ENCODE results near the gene ATP2C2. TPM values are rescaled to one million over a fixed set of nuclear protein-coding genes. Genes with fewer than 3 reads are reported as not detected.

Gene ATP2C2
- total RNA-seq, 1 experiment from 2014 or later: not detected

DNA sequence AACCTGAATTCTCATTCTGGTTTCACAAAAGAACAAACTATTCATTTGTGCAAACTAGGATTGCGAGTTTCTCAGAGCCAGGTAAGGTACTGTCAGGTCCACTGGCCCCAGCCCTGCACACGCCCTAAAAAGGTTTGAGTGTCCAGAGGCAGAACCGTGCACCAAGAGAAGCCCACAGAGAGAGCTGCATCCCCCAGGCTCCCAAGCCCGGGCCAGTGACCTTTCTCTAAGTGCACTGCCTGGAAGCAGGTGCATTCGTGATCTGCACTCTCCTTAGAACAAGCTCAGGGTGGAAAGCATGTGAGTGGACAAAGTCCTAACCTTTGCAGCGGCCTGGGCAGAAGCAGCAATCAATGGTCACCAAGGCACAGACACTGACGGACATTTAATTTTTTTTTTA lies 109.3 kb downstream of the ATP2C2 start:
- intact Hi-C loops (cut with micrococcal nuclease): no loop called here
- DNase-seq (ENCODE audit: unreplicated experiment): no peak
- no peaks in the 10 kb centered on the region for H3K9me3 Mint-ChIP-seq (ENCODE audit: unreplicated experiment)
- H3K27me3 Mint-ChIP-seq (ENCODE audit: insufficient read depth, unreplicated experiment): no peaks in the 10 kb centered on the region
- BruUV-seq (replicated peaks): no TSS peak
- H3K4me1 Mint-ChIP-seq (ENCODE audit: insufficient read depth, unreplicated experiment): peaks cover 8% of the 10 kb centered on the region
- ChIA-PET POLR2A (no interaction called here), CTCF (interaction anchor here (0.7 to 1.0 kb wide), 2 partner anchors 29 to 524 kb away, joined by 3 to 5 read pairs; no protein-coding TSS in a partner anchor)
- H3K4me3 Mint-ChIP-seq (ENCODE audit: unreplicated experiment): no peak overlapping the region
- H3K27ac Mint-ChIP-seq (ENCODE audit: low read depth, unreplicated experiment): no peak overlapping the region
- TF ChIP-seq, protein P1, sequence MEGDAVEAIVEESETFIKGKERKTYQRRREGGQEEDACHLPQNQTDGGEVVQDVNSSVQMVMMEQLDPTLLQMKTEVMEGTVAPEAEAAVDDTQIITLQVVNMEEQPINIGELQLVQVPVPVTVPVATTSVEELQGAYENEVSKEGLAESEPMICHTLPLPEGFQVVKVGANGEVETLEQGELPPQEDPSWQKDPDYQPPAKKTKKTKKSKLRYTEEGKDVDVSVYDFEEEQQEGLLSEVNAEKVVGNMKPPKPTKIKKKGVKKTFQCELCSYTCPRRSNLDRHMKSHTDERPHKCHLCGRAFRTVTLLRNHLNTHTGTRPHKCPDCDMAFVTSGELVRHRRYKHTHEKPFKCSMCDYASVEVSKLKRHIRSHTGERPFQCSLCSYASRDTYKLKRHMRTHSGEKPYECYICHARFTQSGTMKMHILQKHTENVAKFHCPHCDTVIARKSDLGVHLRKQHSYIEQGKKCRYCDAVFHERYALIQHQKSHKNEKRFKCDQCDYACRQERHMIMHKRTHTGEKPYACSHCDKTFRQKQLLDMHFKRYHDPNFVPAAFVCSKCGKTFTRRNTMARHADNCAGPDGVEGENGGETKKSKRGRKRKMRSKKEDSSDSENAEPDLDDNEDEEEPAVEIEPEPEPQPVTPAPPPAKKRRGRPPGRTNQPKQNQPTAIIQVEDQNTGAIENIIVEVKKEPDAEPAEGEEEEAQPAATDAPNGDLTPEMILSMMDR (IDR thresholded peaks at IDR 0.05; ENCODE audit: unreplicated experiment): no peak
- H3K36me3 Mint-ChIP-seq (ENCODE audit: insufficient read depth, unreplicated experiment): peaks cover 50% of the 10 kb centered on the region

DNA sequence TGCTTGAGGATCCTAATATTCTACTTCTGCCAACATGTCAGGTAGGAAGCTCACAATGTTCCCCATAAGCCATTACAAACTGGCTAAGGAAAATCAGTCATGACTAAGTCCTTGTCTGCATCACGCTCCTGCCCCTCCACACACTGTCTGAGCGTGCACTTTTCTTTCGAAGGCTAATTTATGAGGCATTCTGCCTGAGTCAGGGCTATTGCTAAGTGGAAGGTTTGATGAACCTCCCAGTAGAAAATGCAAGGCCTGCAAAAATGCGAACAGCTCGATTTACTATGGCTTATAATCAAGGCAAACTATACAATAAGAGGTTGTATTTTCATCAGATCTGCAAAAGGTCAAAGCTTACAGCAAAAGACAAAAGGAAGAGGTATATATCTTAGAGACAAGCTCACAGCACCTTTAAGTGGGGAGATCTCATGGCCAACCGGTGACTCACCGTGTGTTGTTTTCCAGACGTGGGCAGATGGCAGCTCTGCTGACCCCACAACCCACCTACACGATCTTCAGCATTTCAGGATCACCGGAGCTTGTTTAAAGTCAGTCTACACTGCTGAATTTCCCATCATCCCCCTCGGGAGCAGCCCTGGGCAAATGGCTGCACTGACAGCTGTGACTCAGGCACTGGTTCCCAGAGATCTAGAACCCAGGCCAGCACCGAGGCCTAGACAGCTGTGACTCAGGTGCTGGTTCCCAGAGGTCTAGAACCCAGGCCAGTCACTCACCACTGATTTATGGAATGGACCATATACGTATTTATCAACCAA lies 110.0 kb downstream of the ATP2C2 start:
- ChIA-PET POLR2A (no interaction called here), CTCF (interaction anchor here (0.6 to 1.0 kb wide), 5 partner anchors 10 to 592 kb away, joined by 3 to 5 read pairs (median 3); no protein-coding TSS in a partner anchor)
- DNase-seq (ENCODE audit: unreplicated experiment): peak; percentile 38
- H3K36me3 Mint-ChIP-seq (ENCODE audit: insufficient read depth, unreplicated experiment): peaks cover 51% of the 10 kb centered on the region
- no peaks in the 10 kb centered on the region for H3K27me3 Mint-ChIP-seq (ENCODE audit: insufficient read depth, unreplicated experiment)
- H3K27ac Mint-ChIP-seq (ENCODE audit: low read depth, unreplicated experiment): no peak overlapping the region
- no peak overlapping the region for H3K4me3 Mint-ChIP-seq (ENCODE audit: unreplicated experiment)
- BruUV-seq (replicated peaks): TSS peak; percentile 12
- H3K9me3 Mint-ChIP-seq (ENCODE audit: unreplicated experiment): no peaks in the 10 kb centered on the region
- peaks cover 8% of the 10 kb centered on the region for H3K4me1 Mint-ChIP-seq (ENCODE audit: insufficient read depth, unreplicated experiment)
- TF ChIP-seq, protein P1 (IDR thresholded peaks at IDR 0.05; ENCODE audit: unreplicated experiment): no peak
- intact Hi-C loops (cut with micrococcal nuclease): no loop called here

DNA sequence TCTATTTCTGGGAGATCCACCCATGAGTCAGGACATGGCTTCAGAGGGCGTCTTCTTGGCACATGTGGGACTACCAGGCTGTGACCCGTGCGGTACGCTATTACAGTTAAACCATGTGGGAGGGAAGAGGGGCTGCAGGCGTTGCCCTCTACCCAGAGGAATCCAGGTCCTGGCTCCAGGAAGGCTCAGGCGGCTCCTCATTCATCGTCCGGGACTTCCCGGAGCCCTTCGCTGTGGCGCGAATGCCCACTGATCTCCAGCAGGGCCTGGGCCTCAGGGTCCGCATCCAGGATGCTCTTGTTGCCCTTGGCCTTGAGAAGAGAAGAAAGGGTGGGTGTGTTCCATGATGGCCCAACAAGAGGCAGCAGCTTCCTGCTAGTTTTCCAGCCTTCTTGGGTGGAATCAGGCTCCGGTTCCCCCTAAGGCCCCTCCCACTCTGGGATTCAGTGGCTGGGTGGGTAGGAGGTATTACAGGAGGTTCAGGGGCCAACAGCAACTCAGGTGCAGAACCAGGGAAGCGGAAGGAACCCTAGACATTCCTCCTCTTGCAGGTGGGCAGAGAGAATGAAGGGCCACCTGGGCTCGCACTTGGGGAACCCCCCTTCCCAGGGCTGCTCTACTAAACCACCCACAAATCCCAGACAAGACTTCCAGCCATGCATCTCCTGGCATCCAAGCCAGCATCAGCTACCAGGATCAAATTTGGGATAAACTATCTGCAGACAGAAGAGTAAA lies 111.5 kb downstream of the ATP2C2 start:
- Mint-ChIP-seq H3K36me3 (ENCODE audit: insufficient read depth, unreplicated experiment) (peaks cover 55% of the 10 kb centered on the region), H3K9me3 (ENCODE audit: unreplicated experiment) (no peaks in the 10 kb centered on the region), H3K27me3 (ENCODE audit: insufficient read depth, unreplicated experiment) (no peaks in the 10 kb centered on the region), H3K4me1 (ENCODE audit: insufficient read depth, unreplicated experiment) (peaks cover 8% of the 10 kb centered on the region), H3K27ac (ENCODE audit: low read depth, unreplicated experiment) (no peak overlapping the region), H3K4me3 (ENCODE audit: unreplicated experiment) (no peak overlapping the region)
- intact Hi-C loops (cut with micrococcal nuclease): no loop called here
- BruUV-seq (replicated peaks): no TSS peak
- CTCF ChIA-PET: no interaction called here
- DNase-seq (ENCODE audit: unreplicated experiment): no peak
- POLR2A ChIA-PET: no interaction called here
- TF ChIP-seq, protein P1 (IDR thresholded peaks at IDR 0.05; ENCODE audit: unreplicated experiment): no peak

DNA sequence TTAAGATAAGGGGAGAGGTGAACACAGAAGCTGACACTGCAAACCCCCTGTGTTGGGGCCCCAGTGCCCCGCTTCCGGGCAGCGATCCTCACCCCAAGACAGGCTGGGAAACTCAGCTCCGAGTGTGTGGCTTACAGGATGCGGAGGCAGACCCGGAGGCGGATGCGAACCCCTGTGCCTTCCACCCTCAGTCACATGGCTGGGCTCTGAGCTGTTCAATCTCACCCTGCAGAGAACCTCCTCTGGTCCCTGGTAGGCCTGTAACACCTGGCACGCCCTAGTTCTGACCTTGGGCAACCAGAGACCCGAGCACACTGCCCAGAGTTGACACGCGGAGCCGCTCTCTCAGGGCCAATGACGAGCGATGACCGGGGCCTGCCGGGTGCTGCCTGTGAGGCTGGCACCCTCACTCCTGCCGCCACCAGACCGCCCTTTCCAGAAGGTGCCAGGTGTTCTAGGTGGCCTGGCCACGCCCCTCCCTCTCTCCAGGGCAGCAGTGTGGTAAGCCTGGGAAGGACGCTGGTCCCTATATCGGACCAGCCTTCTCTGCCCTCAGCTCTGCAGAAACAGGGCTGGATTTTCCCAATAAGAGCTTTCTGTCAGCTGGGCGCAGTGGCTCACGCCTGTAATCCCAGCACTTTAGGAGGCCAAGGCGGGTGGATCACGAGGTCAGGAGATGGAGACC lies 112.9 kb downstream of the ATP2C2 start:
- no peak for DNase-seq (ENCODE audit: unreplicated experiment)
- Mint-ChIP-seq H3K9me3 (ENCODE audit: unreplicated experiment) (no peaks in the 10 kb centered on the region), H3K4me3 (ENCODE audit: unreplicated experiment) (no peak overlapping the region), H3K4me1 (ENCODE audit: insufficient read depth, unreplicated experiment) (peaks cover 8% of the 10 kb centered on the region), H3K27me3 (ENCODE audit: insufficient read depth, unreplicated experiment) (no peaks in the 10 kb centered on the region), H3K27ac (ENCODE audit: low read depth, unreplicated experiment) (no peak overlapping the region), H3K36me3 (ENCODE audit: insufficient read depth, unreplicated experiment) (peaks cover 64% of the 10 kb centered on the region)
- BruUV-seq (replicated peaks): no TSS peak
- CTCF ChIA-PET: no interaction called here
- TF ChIP-seq, protein P1 (IDR thresholded peaks at IDR 0.05; ENCODE audit: unreplicated experiment): no peak
- intact Hi-C loops (cut with micrococcal nuclease): no loop called here
- POLR2A ChIA-PET: no interaction called here

All from MCF 10A (cell line).